K562 (cell line): ENCODE results near the gene FAM219B. TPM values are rescaled to one million over a fixed set of nuclear protein-coding genes. Genes with fewer than 3 reads are reported as not detected.
A peak's percentile ranks its signal among the peaks of the same experiment; 100 is the strongest.

Experiments used
- CBFA2T2 ChIP-seq: fragments of 450-650 bp; conservative IDR thresholded peaks from 2 replicates; pipeline ENCODE4 v1.6.1; 2017; ENCODE audit warnings: mild to moderate bottlenecking
- CBX2 ChIP-seq: fragments of 200-600 bp; sonication (generic); IDR thresholded peaks from one replicate; pipeline ENCODE4 v1.6.1; 2012; ENCODE audit warnings: mild to moderate bottlenecking, low read length, inconsistent platforms; ENCODE audit not compliant: insufficient read depth, poor library complexity, severe bottlenecking
- GATAD2A ChIP-seq: fragments of 450-650 bp; IDR thresholded peaks from 2 replicates; pipeline ENCODE4 v1.6.1; 2017
- KAT8 ChIP-seq: fragments of 450-650 bp; IDR thresholded peaks from 2 replicates; pipeline ENCODE4 v1.6.1; 2016; ENCODE audit warnings: low read depth, mild to moderate bottlenecking
- KHSRP ChIP-seq: fragments of 450-650 bp; IDR thresholded peaks from 2 replicates; pipeline ENCODE4 v1.6.1; 2017
- LEF1 ChIP-seq: fragments of 450-650 bp; IDR thresholded peaks from 2 replicates; pipeline ENCODE4 v1.6.1; 2016; ENCODE audit warnings: mild to moderate bottlenecking
- MECOM ChIP-seq: fragments of 250-450 bp; sonication (Bioruptor Pico); IDR thresholded peaks from 2 replicates; pipeline ENCODE4 v1.8.0; 2022; ENCODE audit warnings: inconsistent platforms
- PHF20 ChIP-seq: fragments of 450-650 bp; IDR thresholded peaks from 2 replicates; pipeline ENCODE4 v1.6.1; 2018; ENCODE audit not compliant: partially characterized antibody
- PKNOX1 ChIP-seq: fragments of 450-650 bp; IDR thresholded peaks from 2 replicates; pipeline ENCODE4 v1.6.1; 2016
- POLR2G ChIP-seq: fragments of 200-400 bp; formaldehyde crosslinking; IDR thresholded peaks from 2 replicates; pipeline ENCODE4 v1.6.1; 2017; ENCODE audit warnings: low read depth, mild to moderate bottlenecking, antibody characterized with exemption, low read length, moderate library complexity
- PTTG1 ChIP-seq: fragments of 450-650 bp; IDR thresholded peaks from 2 replicates; pipeline ENCODE4 v1.6.1; 2016; ENCODE audit warnings: low read depth, mild to moderate bottlenecking, missing genetic modification characterization, missing compliant biosample characterization
- RBM14 ChIP-seq: fragments of 200-400 bp; formaldehyde crosslinking; IDR thresholded peaks from 2 replicates; pipeline ENCODE4 v1.6.1; 2018; ENCODE audit warnings: low read depth, mild to moderate bottlenecking, low read length, moderate library complexity, borderline replicate concordance; ENCODE audit not compliant: insufficient read depth
- RNF219 ChIP-seq: fragments of 250-450 bp; sonication (Bioruptor Pico); IDR thresholded peaks from 2 replicates; pipeline ENCODE4 v1.5.0; 2022; ENCODE audit warnings: mild to moderate bottlenecking
- SRSF1 ChIP-seq: fragments of 200-400 bp; formaldehyde crosslinking; IDR thresholded peaks from 2 replicates; pipeline ENCODE4 v1.6.1; 2017; ENCODE audit warnings: mild to moderate bottlenecking, low read depth, low read length, moderate library complexity
- TRIM24 ChIP-seq, 2 experiments: fragments of 450-650 bp; IDR thresholded peaks; 2 replicates each; pipeline ENCODE4 v1.6.1; 2016
- TRIM28 ChIP-seq: fragments of 450-650 bp; IDR thresholded peaks from 2 replicates; pipeline ENCODE4 v1.6.1; 2017
- UBTF ChIP-seq, 2 experiments: IDR thresholded peaks; 2 replicates each; pipeline ENCODE4 v1.6.1; 2012; ENCODE audit warnings: improper control_type of control experiment in 2 of 2, low read depth in 2 of 2, low read length in 2 of 2, borderline replicate concordance in 1 of 2
- ZBTB34 ChIP-seq: fragments of 250-450 bp; sonication (Bioruptor Pico); IDR thresholded peaks from 2 replicates; pipeline ENCODE4 v1.8.0; 2021; ENCODE audit warnings: mild to moderate bottlenecking, moderate library complexity
- ZFP30 ChIP-seq: fragments of 250-450 bp; sonication (Bioruptor Pico); IDR thresholded peaks from 2 replicates; pipeline ENCODE4 v1.8.0; 2022; ENCODE audit warnings: moderate library complexity, mild to moderate bottlenecking, inconsistent platforms, borderline replicate concordance
- ZNF277 ChIP-seq: fragments of 250-450 bp; sonication (Bioruptor Pico); IDR thresholded peaks from 2 replicates; pipeline ENCODE4 v1.8.0; 2022; ENCODE audit warnings: inconsistent platforms, mild to moderate bottlenecking, moderate library complexity, borderline replicate concordance
- ZNF583 ChIP-seq: fragments of 250-450 bp; sonication (Bioruptor Pico); IDR thresholded peaks from 2 replicates; pipeline ENCODE4 v1.4.0; 2020
- polyA plus RNA-seq, 8 experiments: library from polyadenylated mRNA; depleted of rRNA in 4 of 8; stranded (reverse) in 5 of 8; unstranded in 3 of 8; fragments of >200 nt; fragmentation: Nextera tagmentation in 2 of 8; fragmentation: Illumina TruSeq in 1 of 8; extraction: Ambion mirVana in 2 of 8; extraction: Trizol in 1 of 8; gene quantifications; 2 replicates each; pipeline versions ENCODE4 v1.2.1 to v1.2.3, GENCODE V29; 2011 to 2014; ENCODE audit warnings: inconsistent platforms in 1 of 8, missing spikeins in 1 of 8
- total RNA-seq, 7 experiments: library from RNA; depleted of rRNA in 6 of 7; stranded (reverse); fragments of >200 nt in 6 of 7; fragmentation: Illumina TruSeq in 2 of 7; extraction: Trizol in 2 of 7; gene quantifications; 2 replicates each; pipeline versions ENCODE4 v1.2.1 to v1.2.3, GENCODE V29; 2011 to 2021; ENCODE audit warnings: low replicate concordance in 1 of 7

Gene FAM219B
- total and polyA plus RNA-seq, 9 of the 15 experiments (the other 6 are each of a cell fraction or from before 2014, with no cell fraction given) = 6.8 to 50.4 (median 29.4) TPM

- TF ChIP-seq ZNF277 (CRISPR knock-in tag) (no peak), ZFP30 (CRISPR knock-in tag) (no peak), PTTG1 (tag) (no peak), KHSRP (no peak), UBTF (IDR thresholded peaks at IDR 0.05; ENCODE audit: borderline replicate concordance in 1 of 2, low read depth in 2 of 2, low read length in 2 of 2) (0 out of 4 replicates have a peak, but pooled peaks of 1 of the 2 experiments have one; percentile 16), PHF20 (peak; percentile 53), RBM14 (no peak), ZBTB34 (CRISPR knock-in tag) (no peak), CBFA2T2 (no peak), ZNF583 (CRISPR knock-in tag) (no peak), MECOM (no peak), CBX2 (no peak), PKNOX1 (0 out of 2 replicates have a peak, but pooled peaks have one; percentile 14), POLR2G (peak; percentile 99), TRIM28 (no peak), RNF219 (CRISPR knock-in tag) (no peak), GATAD2A (no peak), SRSF1 (no peak), LEF1 (no peak), TRIM24 (IDR thresholded peaks at IDR 0.05) (no peak), KAT8 (no peak)
These were observed 16.6 kb downstream of the FAM219B start, which contains the start of gene MPI (continued) for GRCh38 chr15:74889883-74890664.
